NT2/D1 (cell line): ENCODE data around the gene SPA17.

Experiments
- SUZ12 ChIP-seq: IDR thresholded peaks from 2 replicates; pipeline ENCODE4 v1.6.1; 2011; ENCODE audit not compliant: insufficient read length, insufficient read depth; ENCODE audit errors: extremely low read depth
- YY1 ChIP-seq: IDR thresholded peaks from 2 replicates; pipeline ENCODE4 v1.6.1; 2011; ENCODE audit not compliant: insufficient read length, insufficient read depth

- TF ChIP-seq SUZ12, result no peak
- TF ChIP-seq YY1, result no peak
Measured at GRCh38 chr11:124625504-124626168, 48.1 kb upstream of the SPA17 start.
